ENCODE measurements around the gene SDC4. TPM values are rescaled to one million over a fixed set of nuclear protein-coding genes. Genes with fewer than 3 reads are reported as not detected.

The SDC4 gene
- total and polyA plus RNA-seq, 10 of the 15 experiments (the other 5 are each of a cell fraction or from before 2014, with no cell fraction given) = 0.52 to 11.3 (median 1.4) TPM

DNA sequence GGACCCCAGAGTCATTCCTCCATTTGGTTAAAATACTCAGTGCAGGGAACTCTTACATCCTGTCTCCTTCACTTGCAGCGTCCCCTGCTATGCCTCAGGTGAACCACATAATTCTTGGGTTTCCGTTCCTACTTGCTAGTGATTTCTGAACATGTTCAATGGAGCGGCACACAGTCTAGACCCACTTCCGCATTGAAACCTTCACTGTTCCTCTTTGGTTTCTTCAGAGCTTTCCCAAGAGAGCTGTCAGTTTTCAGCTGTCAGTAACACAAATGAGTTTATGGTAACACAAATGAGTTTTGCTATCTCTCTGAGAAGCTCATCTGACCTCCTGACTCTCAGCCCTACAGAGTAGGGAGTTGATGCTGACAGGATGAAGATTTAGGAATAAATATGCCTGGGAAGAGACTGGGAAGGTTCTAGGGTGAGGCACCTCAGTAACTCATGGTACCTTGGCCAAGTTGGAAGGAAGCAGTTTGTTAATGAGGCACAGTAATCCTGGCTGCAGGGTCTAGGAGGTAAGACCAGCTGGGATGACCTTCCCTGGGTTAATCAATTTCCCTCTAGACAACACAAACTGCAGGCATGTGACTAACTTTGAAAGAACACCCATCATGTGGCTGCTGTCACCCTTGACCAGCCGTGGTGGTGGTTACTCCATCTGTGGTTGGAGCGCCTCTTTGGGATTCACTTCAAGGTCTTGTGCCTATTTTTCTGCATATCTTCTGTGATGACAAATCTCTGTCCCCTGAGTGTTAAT lies 20.2 kb upstream of the SDC4 start (continued):
- TF ChIP-seq ATF2 (IDR thresholded peaks at IDR 0.05; ENCODE audit: low read length) = peak; percentile 96
- TF ChIP-seq MYC (IDR thresholded peaks at IDR 0.05; ENCODE audit: insufficient read depth, insufficient read length, insufficient replicate concordance, low read length, severe bottlenecking) = no peak
- TF ChIP-seq RELA (IDR thresholded peaks at IDR 0.05; ENCODE audit: borderline replicate concordance, partially characterized antibody) = peak; percentile 47
- TF ChIP-seq CREM (IDR thresholded peaks at IDR 0.05; ENCODE audit: low read depth) = peak; percentile 91
- TF ChIP-seq IRF5 (IDR thresholded peaks at IDR 0.05; ENCODE audit: borderline replicate concordance) = no peak
- no peak for TF ChIP-seq ZSCAN29 (IDR thresholded peaks at IDR 0.05)
- no peak for TF ChIP-seq HDAC2 (IDR thresholded peaks at IDR 0.05)
- TF ChIP-seq DPF2 (IDR thresholded peaks at IDR 0.05) = peak; percentile 99
- peak; percentile 60; the same call in 1 of the 2 replicates for TF ChIP-seq GABPA (IDR thresholded peaks at IDR 0.05; ENCODE audit: low read depth)
- no peak for TF ChIP-seq CBX3 (IDR thresholded peaks at IDR 0.05; ENCODE audit: borderline replicate concordance, low read depth)
- no peak for TF ChIP-seq SREBF1 (IDR thresholded peaks at IDR 0.05; ENCODE audit: low read length)
- TF ChIP-seq ETV6 (conservative IDR thresholded peaks at IDR 0.05 in 1 of 2, IDR thresholded peaks at IDR 0.05 in 1 of 2; ENCODE audit: borderline replicate concordance in 1 of 2, low read depth in 1 of 2) = peak in 1 of 2 experiments; percentile 95; a peak in 2 of 4 replicates
- peak; percentile 99 for TF ChIP-seq IRF4 (IDR thresholded peaks at IDR 0.05; ENCODE audit: low read depth, low read length)
- TF ChIP-seq MEF2A (IDR thresholded peaks at IDR 0.05; ENCODE audit: insufficient read depth, low read depth, low read length) = peak; percentile 77
- 0 out of 2 replicates have a peak, but pooled peaks have one; percentile 58 for TF ChIP-seq ZNF24 (IDR thresholded peaks at IDR 0.05)
- TF ChIP-seq RAD21 (IDR thresholded peaks at IDR 0.05; ENCODE audit: insufficient read depth, low read depth, low read length) = no peak
- TF ChIP-seq, protein P1, sequence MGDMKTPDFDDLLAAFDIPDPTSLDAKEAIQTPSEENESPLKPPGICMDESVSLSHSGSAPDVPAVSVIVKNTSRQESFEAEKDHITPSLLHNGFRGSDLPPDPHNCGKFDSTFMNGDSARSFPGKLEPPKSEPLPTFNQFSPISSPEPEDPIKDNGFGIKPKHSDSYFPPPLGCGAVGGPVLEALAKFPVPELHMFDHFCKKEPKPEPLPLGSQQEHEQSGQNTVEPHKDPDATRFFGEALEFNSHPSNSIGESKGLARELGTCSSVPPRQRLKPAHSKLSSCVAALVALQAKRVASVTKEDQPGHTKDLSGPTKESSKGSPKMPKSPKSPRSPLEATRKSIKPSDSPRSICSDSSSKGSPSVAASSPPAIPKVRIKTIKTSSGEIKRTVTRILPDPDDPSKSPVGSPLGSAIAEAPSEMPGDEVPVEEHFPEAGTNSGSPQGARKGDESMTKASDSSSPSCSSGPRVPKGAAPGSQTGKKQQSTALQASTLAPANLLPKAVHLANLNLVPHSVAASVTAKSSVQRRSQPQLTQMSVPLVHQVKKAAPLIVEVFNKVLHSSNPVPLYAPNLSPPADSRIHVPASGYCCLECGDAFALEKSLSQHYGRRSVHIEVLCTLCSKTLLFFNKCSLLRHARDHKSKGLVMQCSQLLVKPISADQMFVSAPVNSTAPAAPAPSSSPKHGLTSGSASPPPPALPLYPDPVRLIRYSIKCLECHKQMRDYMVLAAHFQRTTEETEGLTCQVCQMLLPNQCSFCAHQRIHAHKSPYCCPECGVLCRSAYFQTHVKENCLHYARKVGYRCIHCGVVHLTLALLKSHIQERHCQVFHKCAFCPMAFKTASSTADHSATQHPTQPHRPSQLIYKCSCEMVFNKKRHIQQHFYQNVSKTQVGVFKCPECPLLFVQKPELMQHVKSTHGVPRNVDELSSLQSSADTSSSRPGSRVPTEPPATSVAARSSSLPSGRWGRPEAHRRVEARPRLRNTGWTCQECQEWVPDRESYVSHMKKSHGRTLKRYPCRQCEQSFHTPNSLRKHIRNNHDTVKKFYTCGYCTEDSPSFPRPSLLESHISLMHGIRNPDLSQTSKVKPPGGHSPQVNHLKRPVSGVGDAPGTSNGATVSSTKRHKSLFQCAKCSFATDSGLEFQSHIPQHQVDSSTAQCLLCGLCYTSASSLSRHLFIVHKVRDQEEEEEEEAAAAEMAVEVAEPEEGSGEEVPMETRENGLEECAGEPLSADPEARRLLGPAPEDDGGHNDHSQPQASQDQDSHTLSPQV (IDR thresholded peaks at IDR 0.05) = no peak
- no peak for TF ChIP-seq NR2C1 (IDR thresholded peaks at IDR 0.05)
- peak; percentile 67 for TF ChIP-seq CREB1 (IDR thresholded peaks at IDR 0.05; ENCODE audit: low read depth)
- TF ChIP-seq POU2F2 (IDR thresholded peaks at IDR 0.05; ENCODE audit: borderline replicate concordance, low read depth, low read length) = peak; percentile 94
- no peak for TF ChIP-seq ATF3 (IDR thresholded peaks at IDR 0.05; ENCODE audit: borderline replicate concordance, extremely low read depth, low read depth, low read length)
- peak; percentile 98 for TF ChIP-seq MTA2 (IDR thresholded peaks at IDR 0.05; ENCODE audit: low read depth)
- TF ChIP-seq JUNB (IDR thresholded peaks at IDR 0.05) = peak; percentile 88

Data from GM12878 (cell line).